CD4-positive, alpha-beta T cell treated with Interleukin-6 for 4 hours (primary cell): ENCODE measurements around the gene NHLRC1.
"Not testable (repeated sequence)": the region's sequence is repeated elsewhere in the genome, so short reads cannot be mapped to it uniquely, and the experiment has no call there.

Experiments used
- DNase-seq: peaks from one replicate; pipeline ENCODE4 v3.0.0-alpha.2; 2020; ENCODE audit warnings: mixed read lengths

The NHLRC1 gene

GRCh38 chr6:18122128-18123093 lies at the start of gene NHLRC1:
NHLRC1 (minus strand) TSS chr6:18122677; CDS start chr6:18122606, 71 bp downstream.
- DNase-seq = peak; percentile 73

GRCh38 chr6:18171871-18172270 lies 49.4 kb upstream of the NHLRC1 start:
- DNase-seq = no peak

GRCh38 chr6:18168264-18168663 lies 45.8 kb upstream of the NHLRC1 start:
- DNase-seq = no peak

GRCh38 chr6:18166312-18167036 lies 44.0 kb upstream of the NHLRC1 start:
- no peak for DNase-seq

GRCh38 chr6:18165751-18166150 lies 43.3 kb upstream of the NHLRC1 start:
- DNase-seq = no peak

- no peak for DNase-seq
Observed at GRCh38 chr6:18162401-18162800, 39.9 kb upstream of the NHLRC1 start.

GRCh38 chr6:18161431-18161830 lies 39.0 kb upstream of the NHLRC1 start:
- no peak for DNase-seq

GRCh38 chr6:18160911-18161310 lies 38.4 kb upstream of the NHLRC1 start:
- no peak for DNase-seq

GRCh38 chr6:18155864-18156421 lies 33.5 kb upstream of the NHLRC1 start:
- DNase-seq = peak; percentile 61

- DNase-seq = peak; percentile 98
Observed at GRCh38 chr6:18155150-18155863, 32.8 kb upstream of the NHLRC1 start, which contains the start of gene KDM1B. KDM1B (plus strand) TSS chr6:18155422; CDS start chr6:18159896, 4,474 bp downstream.

- DNase-seq = peak; percentile 28
Observed at GRCh38 chr6:18154507-18155149, 32.2 kb upstream of the NHLRC1 start, which contains the start of gene TPMT. TPMT (minus strand) TSS chr6:18155077; CDS start chr6:18149127, 5,950 bp downstream.

GRCh38 chr6:18153311-18153703 lies 30.8 kb upstream of the NHLRC1 start:
- DNase-seq = no peak

GRCh38 chr6:18151801-18152200 lies 29.3 kb upstream of the NHLRC1 start:
- DNase-seq = no peak

- not testable (repeated sequence) for DNase-seq
Observed at GRCh38 chr6:18151391-18151790, 28.9 kb upstream of the NHLRC1 start.

- DNase-seq = no peak
Observed at GRCh38 chr6:18148304-18149025, 26.0 kb upstream of the NHLRC1 start.

GRCh38 chr6:18147616-18148015 lies 25.1 kb upstream of the NHLRC1 start:
- no peak for DNase-seq

GRCh38 chr6:18147160-18147559 lies 24.7 kb upstream of the NHLRC1 start:
- no peak for DNase-seq

- DNase-seq = no peak
Observed at GRCh38 chr6:18142591-18142861, 20.0 kb upstream of the NHLRC1 start.

- no peak for DNase-seq
Observed at GRCh38 chr6:18141805-18142590, 19.5 kb upstream of the NHLRC1 start.

GRCh38 chr6:18139935-18140621 lies 17.6 kb upstream of the NHLRC1 start:
- no peak for DNase-seq
